Measurements from ENCODE around the gene ETFA.
"Not testable (repeated sequence)": the region's sequence is repeated elsewhere in the genome, so short reads cannot be mapped to it uniquely, and the experiment has no call there.

DNA sequence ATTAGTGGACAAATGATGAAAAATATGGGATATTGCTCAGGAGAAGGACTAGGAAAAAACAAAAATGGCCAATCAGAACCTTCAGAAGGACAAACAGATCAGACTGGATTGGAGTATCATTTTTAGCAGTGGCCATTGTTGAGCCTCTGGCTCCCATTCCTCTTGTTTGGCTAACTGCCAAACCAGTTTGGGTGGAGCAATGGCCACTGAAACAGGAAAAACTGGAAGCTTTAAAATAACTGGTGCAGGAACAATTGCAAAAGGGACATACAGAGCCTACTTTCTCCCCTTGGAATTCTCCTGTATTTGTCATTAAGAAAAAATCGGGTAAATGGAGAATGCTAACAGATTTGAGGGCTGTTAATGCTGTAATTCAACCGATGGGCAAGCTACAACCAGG is 45.5 kb downstream of the ETFA start:
- not testable (repeated sequence) for TF ChIP-seq ZNF565 (CRISPR knock-in tag; conservative IDR thresholded peaks at IDR 0.05; ENCODE audit: low read depth); GLIS3 (CRISPR knock-in tag; IDR thresholded peaks at IDR 0.05); BACH2 (CRISPR knock-in tag; IDR thresholded peaks at IDR 0.05; ENCODE audit: borderline replicate concordance); CSDC2 (CRISPR knock-in tag; IDR thresholded peaks at IDR 0.05); ISL1 (CRISPR knock-in tag; IDR thresholded peaks at IDR 0.05); ZFP3 (CRISPR knock-in tag; IDR thresholded peaks at IDR 0.05); TOX (CRISPR knock-in tag; IDR thresholded peaks at IDR 0.05; ENCODE audit: borderline replicate concordance); RARB (CRISPR knock-in tag; IDR thresholded peaks at IDR 0.05); ZNF8 (CRISPR knock-in tag; IDR thresholded peaks at IDR 0.05); ARNTL (CRISPR knock-in tag; IDR thresholded peaks at IDR 0.05; ENCODE audit: borderline replicate concordance, low read depth); SNAI2 (CRISPR knock-in tag; IDR thresholded peaks at IDR 0.05)
- TF ChIP-seq, protein P1, sequence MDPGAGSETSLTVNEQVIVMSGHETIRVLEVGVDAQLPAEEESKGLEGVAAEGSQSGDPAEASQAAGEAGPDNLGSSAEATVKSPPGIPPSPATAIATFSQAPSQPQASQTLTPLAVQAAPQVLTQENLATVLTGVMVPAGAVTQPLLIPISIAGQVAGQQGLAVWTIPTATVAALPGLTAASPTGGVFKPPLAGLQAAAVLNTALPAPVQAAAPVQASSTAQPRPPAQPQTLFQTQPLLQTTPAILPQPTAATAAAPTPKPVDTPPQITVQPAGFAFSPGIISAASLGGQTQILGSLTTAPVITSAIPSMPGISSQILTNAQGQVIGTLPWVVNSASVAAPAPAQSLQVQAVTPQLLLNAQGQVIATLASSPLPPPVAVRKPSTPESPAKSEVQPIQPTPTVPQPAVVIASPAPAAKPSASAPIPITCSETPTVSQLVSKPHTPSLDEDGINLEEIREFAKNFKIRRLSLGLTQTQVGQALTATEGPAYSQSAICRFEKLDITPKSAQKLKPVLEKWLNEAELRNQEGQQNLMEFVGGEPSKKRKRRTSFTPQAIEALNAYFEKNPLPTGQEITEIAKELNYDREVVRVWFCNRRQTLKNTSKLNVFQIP (CRISPR knock-in tag; IDR thresholded peaks at IDR 0.05; ENCODE audit: borderline replicate concordance, low read depth) = not testable (repeated sequence)
- TF ChIP-seq, protein P2, sequence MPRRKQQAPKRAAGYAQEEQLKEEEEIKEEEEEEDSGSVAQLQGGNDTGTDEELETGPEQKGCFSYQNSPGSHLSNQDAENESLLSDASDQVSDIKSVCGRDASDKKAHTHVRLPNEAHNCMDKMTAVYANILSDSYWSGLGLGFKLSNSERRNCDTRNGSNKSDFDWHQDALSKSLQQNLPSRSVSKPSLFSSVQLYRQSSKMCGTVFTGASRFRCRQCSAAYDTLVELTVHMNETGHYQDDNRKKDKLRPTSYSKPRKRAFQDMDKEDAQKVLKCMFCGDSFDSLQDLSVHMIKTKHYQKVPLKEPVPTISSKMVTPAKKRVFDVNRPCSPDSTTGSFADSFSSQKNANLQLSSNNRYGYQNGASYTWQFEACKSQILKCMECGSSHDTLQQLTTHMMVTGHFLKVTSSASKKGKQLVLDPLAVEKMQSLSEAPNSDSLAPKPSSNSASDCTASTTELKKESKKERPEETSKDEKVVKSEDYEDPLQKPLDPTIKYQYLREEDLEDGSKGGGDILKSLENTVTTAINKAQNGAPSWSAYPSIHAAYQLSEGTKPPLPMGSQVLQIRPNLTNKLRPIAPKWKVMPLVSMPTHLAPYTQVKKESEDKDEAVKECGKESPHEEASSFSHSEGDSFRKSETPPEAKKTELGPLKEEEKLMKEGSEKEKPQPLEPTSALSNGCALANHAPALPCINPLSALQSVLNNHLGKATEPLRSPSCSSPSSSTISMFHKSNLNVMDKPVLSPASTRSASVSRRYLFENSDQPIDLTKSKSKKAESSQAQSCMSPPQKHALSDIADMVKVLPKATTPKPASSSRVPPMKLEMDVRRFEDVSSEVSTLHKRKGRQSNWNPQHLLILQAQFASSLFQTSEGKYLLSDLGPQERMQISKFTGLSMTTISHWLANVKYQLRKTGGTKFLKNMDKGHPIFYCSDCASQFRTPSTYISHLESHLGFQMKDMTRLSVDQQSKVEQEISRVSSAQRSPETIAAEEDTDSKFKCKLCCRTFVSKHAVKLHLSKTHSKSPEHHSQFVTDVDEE (CRISPR knock-in tag; IDR thresholded peaks at IDR 0.05) = not testable (repeated sequence)
- TF ChIP-seq, protein P3, sequence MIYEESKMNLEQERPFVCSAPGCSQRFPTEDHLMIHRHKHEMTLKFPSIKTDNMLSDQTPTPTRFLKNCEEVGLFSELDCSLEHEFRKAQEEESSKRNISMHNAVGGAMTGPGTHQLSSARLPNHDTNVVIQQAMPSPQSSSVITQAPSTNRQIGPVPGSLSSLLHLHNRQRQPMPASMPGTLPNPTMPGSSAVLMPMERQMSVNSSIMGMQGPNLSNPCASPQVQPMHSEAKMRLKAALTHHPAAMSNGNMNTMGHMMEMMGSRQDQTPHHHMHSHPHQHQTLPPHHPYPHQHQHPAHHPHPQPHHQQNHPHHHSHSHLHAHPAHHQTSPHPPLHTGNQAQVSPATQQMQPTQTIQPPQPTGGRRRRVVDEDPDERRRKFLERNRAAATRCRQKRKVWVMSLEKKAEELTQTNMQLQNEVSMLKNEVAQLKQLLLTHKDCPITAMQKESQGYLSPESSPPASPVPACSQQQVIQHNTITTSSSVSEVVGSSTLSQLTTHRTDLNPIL (CRISPR knock-in tag; IDR thresholded peaks at IDR 0.05; ENCODE audit: low read depth) = not testable (repeated sequence)
